HAP-1 (cell line): ENCODE measurements around the gene NANOS2.

Experiments
- DNase-seq, 2 experiments: peaks; one replicate each; pipeline ENCODE4 v3.0.0-alpha.2; 2016 to 2020; ENCODE audit warnings: low spot score in 2 of 2
- H3K27me3 ChIP-seq: fragments of 250-450 bp; sonication (Bioruptor Pico); 2 replicates; pipeline ENCODE4 v1.5.1; 2020; ENCODE audit warnings: low read depth, mild to moderate bottlenecking, moderate library complexity
- H3K36me3 ChIP-seq: fragments of 250-450 bp; sonication (Bioruptor Pico); replicated peaks from 2 replicates; pipeline ENCODE4 v1.5.1; 2020; ENCODE audit warnings: mild to moderate bottlenecking
- H3K4me1 ChIP-seq: fragments of 250-450 bp; sonication (Bioruptor Pico); 2 replicates; pipeline ENCODE4 v1.5.1; 2020; ENCODE audit warnings: mild to moderate bottlenecking
- H3K4me3 ChIP-seq: fragments of 250-450 bp; sonication (Bioruptor Pico); 2 replicates; pipeline ENCODE4 v1.5.1; 2020; ENCODE audit warnings: mild to moderate bottlenecking, moderate library complexity
- H3K9me3 ChIP-seq: fragments of 250-450 bp; sonication (Bioruptor Pico); 2 replicates; pipeline ENCODE4 v1.5.1; 2020; ENCODE audit warnings: mild to moderate bottlenecking, moderate library complexity
- in situ Hi-C: fragments of 300-500 bp; cut with MboI; formaldehyde crosslinking; loops from 3 replicates; pipeline ENCODE4 v1.14.3; 2020; ENCODE audit warnings: low sequenced_read_pairs, inconsistent platforms, mixed read lengths

Gene NANOS2

DNA sequence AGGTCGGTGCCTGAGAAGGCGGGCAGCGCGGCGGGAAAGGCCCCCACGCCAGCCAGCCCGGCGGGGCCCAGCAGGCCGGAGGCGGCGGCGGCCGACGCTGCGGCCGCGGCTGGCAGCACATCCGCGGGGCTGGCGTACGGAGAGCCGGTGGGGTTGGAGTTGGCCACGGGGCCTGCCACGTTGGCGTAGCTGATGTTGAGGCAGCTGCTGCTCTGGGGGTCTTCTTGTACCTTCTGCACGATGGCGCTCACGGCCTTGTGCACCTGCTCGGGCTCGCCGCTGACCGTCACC lies 25.9 kb upstream of the NANOS2 start:
- DNase-seq = no peak
- Histone ChIP-seq H3K9me3 (no peaks in the 10 kb centered on the region), H3K4me3 (no peak overlapping the region), H3K4me1 (no peaks in the 10 kb centered on the region), H3K27me3 (peaks cover 6% of the 10 kb centered on the region), H3K36me3 (no peaks in the 10 kb centered on the region)
- in situ Hi-C loops = no loop called here

GRCh38 chr19:45939792-45940514 lies 25.4 kb upstream of the NANOS2 start:
- DNase-seq = no peak
- peaks cover 10% of the 10 kb centered on the region for H3K27me3 ChIP-seq
- H3K4me3 ChIP-seq = no peak overlapping the region
- in situ Hi-C loops = no loop called here
- H3K36me3 ChIP-seq = no peaks in the 10 kb centered on the region
- H3K4me1 ChIP-seq = no peaks in the 10 kb centered on the region
- H3K9me3 ChIP-seq = no peaks in the 10 kb centered on the region

DNA sequence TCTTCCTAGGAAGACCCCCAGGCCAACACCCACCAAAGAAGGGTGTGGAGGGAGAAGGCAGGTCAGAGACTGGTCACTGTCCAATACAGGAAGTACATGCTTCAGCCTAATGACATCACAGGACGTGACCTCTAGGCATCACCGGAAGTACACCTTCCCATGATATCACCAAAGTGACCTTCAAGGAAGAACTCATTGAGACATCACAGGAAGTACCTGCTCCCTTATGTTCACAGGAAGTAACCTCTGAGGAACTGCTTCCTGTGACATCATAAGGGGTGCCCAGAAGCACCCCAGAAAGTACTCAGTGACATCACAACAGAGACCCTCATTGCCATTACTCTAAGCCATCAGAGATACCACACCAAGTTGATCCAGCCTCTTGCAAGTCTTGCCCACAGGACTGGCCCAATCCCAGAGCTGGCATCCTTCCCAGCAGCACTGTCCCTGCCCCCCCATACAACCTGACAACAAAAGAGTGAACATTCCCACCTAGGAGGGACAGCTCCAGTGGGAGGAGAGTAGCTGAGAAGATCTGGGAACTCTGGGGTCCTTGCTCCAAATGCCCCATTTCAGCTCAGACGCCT lies 24.2 kb upstream of the NANOS2 start:
- DNase-seq = no peak
- Histone ChIP-seq H3K27me3 (peaks cover 10% of the 10 kb centered on the region), H3K4me1 (no peaks in the 10 kb centered on the region), H3K9me3 (no peaks in the 10 kb centered on the region), H3K36me3 (no peaks in the 10 kb centered on the region), H3K4me3 (no peak overlapping the region)
- in situ Hi-C loops = no loop called here

GRCh38 chr19:45935267-45935666 lies 20.7 kb upstream of the NANOS2 start:
- H3K4me3 ChIP-seq = no peak overlapping the region
- H3K27me3 ChIP-seq = peaks cover 13% of the 10 kb centered on the region
- in situ Hi-C loops = no loop called here
- H3K9me3 ChIP-seq = no peaks in the 10 kb centered on the region
- H3K36me3 ChIP-seq = no peaks in the 10 kb centered on the region
- DNase-seq = no peak
- H3K4me1 ChIP-seq = no peaks in the 10 kb centered on the region

DNA sequence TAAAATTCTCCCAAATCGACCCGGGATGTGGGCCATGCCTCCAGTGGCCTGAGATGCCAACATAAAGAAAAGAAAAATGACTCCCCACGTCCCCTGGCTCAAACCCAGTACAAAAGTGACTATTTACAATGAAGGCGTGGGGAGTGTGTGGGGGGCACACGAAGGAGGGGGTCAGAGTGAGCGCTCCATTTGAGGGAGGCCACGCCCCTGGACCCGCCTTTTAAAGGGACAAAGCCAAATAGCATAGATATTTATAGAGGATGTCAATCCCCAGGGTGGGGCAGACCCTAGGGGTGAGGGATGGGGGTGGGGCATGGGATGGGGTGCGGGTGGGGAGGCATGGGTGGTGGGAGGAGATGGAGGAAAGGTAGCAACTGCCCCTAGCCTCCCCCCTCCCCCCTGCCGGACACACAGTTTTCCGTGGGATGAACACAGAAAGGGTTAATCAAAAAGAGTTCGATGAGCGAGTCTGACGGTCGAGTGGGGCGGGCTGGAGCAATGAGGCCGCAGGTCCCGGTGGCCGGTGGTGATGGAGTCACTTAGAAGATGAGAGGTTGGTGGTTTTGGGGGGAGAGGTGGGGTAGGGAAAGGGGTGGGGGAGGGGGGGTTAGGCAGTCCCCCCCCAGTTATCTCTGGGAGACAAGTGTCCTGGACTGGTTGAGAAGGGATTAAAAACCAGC lies 20.1 kb upstream of the NANOS2 start:
- H3K36me3 ChIP-seq = no peaks in the 10 kb centered on the region
- no peaks in the 10 kb centered on the region for H3K9me3 ChIP-seq
- in situ Hi-C loops = no loop called here
- H3K27me3 ChIP-seq = peaks cover 13% of the 10 kb centered on the region
- H3K4me3 ChIP-seq = no peak overlapping the region
- DNase-seq = no peak
- no peaks in the 10 kb centered on the region for H3K4me1 ChIP-seq

DNA sequence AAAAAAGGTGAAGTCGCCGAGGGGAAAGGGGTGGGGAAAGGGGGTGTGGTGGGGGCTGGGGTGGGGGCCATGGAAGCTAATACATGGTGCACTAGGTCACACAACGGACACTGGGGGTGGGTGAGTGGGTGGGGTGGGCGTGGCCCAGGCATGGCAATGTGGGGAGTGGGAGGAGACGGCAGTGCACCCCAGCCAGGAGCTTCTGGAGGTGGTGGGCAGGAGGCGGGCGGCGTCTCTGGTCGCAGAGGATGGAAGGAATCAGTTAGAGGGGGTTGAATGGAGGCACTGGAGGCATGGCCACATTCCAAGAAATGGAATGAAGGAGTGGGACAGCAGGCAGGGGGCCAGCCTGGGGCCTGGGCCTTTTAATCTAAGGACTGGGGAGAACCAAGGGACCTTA lies 19.2 kb upstream of the NANOS2 start:
- H3K9me3 ChIP-seq = no peaks in the 10 kb centered on the region
- H3K4me1 ChIP-seq = no peaks in the 10 kb centered on the region
- in situ Hi-C loops = no loop called here
- H3K27me3 ChIP-seq = peaks cover 13% of the 10 kb centered on the region
- no peaks in the 10 kb centered on the region for H3K36me3 ChIP-seq
- no peak overlapping the region for H3K4me3 ChIP-seq
- no peak for DNase-seq

DNA sequence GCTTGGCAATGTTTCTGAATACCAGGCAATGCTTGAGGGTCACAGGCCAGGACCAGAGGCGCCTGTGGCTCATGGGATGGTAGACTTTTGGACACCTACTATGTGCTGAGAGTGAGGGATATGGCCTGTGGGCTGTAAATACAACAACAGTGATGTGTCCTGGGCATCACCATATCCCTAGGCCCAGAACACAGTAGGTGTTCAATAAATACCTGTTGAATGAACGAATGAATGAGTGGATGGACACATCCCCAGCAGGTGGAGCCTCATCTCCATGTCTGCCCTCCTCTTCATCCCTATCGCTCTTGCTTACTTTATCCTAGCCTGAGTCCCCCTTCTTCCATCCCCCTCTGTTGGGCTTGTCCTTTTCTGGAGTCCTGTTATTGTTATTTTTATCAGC lies 16.5 kb upstream of the NANOS2 start:
- Histone ChIP-seq H3K36me3 (no peaks in the 10 kb centered on the region), H3K27me3 (peaks cover 13% of the 10 kb centered on the region), H3K4me1 (peaks cover 5% of the 10 kb centered on the region), H3K9me3 (no peaks in the 10 kb centered on the region; the same call in 1 of the 2 replicates), H3K4me3 (no peak overlapping the region)
- in situ Hi-C loops = no loop called here
- no peak for DNase-seq

DNA sequence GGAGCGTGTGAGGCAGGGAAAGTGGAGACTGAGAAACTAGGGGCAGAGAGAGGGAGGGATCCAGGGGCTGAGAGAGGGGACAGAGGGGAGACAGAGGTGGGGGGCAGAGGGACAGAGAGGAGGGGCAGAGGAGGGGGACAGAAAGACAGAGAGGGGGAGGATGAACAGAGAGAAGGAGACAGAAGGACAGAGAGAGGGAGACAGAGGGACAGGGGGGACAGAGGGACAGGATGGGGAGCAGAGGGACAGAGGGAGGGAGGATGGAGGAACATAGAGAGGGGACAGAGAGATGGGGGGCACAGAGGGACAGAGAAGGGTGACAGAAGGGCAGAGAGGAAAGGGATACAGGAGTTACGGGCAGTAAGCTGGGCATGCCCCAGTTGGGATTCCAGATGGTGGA lies 14.7 kb upstream of the NANOS2 start:
- in situ Hi-C loops = no loop called here
- Histone ChIP-seq H3K4me1 (peaks cover 5% of the 10 kb centered on the region), H3K9me3 (no peaks in the 10 kb centered on the region; the same call in 1 of the 2 replicates), H3K27me3 (peaks cover 3% of the 10 kb centered on the region; the same call in 1 of the 2 replicates), H3K36me3 (no peaks in the 10 kb centered on the region), H3K4me3 (no peak overlapping the region)
- DNase-seq = no peak

DNA sequence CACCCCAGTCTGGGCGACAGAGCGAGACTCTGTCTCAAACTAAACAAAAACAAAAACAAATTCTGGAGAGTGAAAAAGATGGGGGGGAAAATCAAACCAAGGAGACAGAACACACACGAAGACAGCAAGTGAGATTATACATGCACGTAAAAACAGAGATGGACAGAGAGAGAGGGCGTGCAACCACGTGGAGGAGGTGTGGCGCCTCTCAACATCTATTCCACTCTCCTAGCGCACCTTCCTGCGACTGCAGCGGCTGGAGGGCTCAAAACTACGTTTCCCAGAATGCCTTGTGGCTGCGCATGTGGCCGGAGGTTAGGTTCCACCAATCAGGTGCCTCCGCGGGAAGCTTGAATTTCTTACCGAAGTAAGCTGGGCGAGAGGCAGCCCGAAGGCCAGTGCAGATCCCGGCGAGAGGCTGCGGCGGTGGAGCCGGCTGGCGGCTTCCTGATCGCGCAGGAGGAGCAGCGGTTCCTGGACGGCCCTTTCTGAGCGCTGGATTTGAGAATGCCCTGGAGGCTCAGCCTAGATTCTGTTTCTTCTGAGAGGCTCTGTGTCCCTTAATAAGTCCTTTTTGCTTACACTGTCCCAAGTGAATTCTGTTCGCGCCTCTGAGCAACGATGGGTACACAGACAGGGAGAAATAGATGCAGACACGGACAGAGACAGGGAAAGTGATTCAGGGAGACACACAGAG lies 13.1 kb upstream of the NANOS2 start:
- no peaks in the 10 kb centered on the region; the same call in 1 of the 2 replicates for H3K9me3 ChIP-seq
- in situ Hi-C loops = no loop called here
- peaks cover 5% of the 10 kb centered on the region for H3K4me1 ChIP-seq
- peak overlapping the region; percentile 9; the same call in 1 of the 2 replicates for H3K4me3 ChIP-seq
- H3K36me3 ChIP-seq = no peaks in the 10 kb centered on the region
- DNase-seq = peak; percentile 95 to 96
- peaks cover 3% of the 10 kb centered on the region; the same call in 1 of the 2 replicates for H3K27me3 ChIP-seq

GRCh38 chr19:45924891-45925447 lies 10.4 kb upstream of the NANOS2 start:
- no peaks in the 10 kb centered on the region for H3K36me3 ChIP-seq
- H3K4me3 ChIP-seq = no peak overlapping the region
- H3K27me3 ChIP-seq = no peaks in the 10 kb centered on the region
- DNase-seq = no peak
- peaks cover 5% of the 10 kb centered on the region for H3K4me1 ChIP-seq
- no peaks in the 10 kb centered on the region; the same call in 1 of the 2 replicates for H3K9me3 ChIP-seq
- in situ Hi-C loops = no loop called here

- in situ Hi-C loops = no loop called here
- no peaks in the 10 kb centered on the region for H3K36me3 ChIP-seq
- H3K4me1 ChIP-seq = no peaks in the 10 kb centered on the region; the same call in 1 of the 2 replicates
- DNase-seq = peak in 1 of 2 experiments; percentile 43
- H3K9me3 ChIP-seq = no peaks in the 10 kb centered on the region; the same call in 1 of the 2 replicates
- peaks cover 13% of the 10 kb centered on the region; the same call in 1 of the 2 replicates for H3K27me3 ChIP-seq
- H3K4me3 ChIP-seq = no peak overlapping the region
Measured at GRCh38 chr19:45922281-45922680, 7.7 kb upstream of the NANOS2 start.

DNA sequence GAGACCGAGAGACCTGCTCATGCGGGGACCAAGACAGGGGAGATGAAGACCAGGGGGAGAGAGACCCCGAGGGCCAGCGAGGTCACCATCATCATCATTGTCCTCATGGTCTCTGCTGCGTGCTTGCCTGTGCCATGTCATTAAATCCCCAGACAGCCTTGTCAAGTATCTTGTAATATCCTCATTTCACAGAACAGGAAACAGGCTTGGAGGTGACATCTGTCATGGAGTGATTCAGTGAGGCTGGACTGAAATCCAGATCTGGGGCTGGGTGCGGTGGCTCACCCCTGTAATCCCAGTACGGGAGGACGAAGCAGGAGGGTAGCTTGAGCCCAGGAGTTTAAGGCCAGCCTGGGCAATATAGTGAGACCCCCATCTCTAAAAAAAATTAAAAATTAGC lies 5.9 kb upstream of the NANOS2 start:
- Histone ChIP-seq H3K27me3 (peaks cover 13% of the 10 kb centered on the region; the same call in 1 of the 2 replicates), H3K9me3 (no peaks in the 10 kb centered on the region), H3K4me3 (no peak overlapping the region), H3K36me3 (no peaks in the 10 kb centered on the region), H3K4me1 (no peaks in the 10 kb centered on the region; the same call in 1 of the 2 replicates)
- DNase-seq = no peak
- in situ Hi-C loops = no loop called here

DNA sequence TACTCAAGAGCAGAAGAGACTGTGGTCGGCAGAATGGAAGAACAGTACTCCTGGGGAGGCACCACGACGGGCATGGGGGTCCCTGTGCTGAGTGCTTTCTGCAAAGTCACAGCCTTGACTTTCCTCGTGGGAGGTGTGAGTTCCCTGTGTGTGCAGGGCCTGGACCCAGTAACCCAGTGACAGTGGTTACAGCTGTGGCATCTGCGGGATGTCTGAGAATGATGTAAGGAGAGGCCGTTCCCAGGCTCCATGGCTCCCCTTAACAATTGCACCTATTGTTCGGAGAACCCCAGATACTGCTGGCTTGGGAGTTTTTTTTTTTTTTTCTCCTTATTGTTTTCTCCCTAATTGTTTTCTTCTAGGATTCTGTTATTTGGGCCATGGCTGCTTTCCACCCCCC lies 5.1 kb upstream of the NANOS2 start:
- in situ Hi-C loops = no loop called here
- H3K9me3 ChIP-seq = no peaks in the 10 kb centered on the region

More for the DNA sequence above, 5.1 kb upstream of the NANOS2 start:
- H3K27me3 ChIP-seq = peaks cover 13% of the 10 kb centered on the region; the same call in 1 of the 2 replicates
- H3K36me3 ChIP-seq = no peaks in the 10 kb centered on the region
- no peak for DNase-seq
- no peaks in the 10 kb centered on the region for H3K4me1 ChIP-seq
- H3K4me3 ChIP-seq = no peak overlapping the region
